NCI-H187 (cell line): ENCODE results near the gene MAPK8IP1.
"Not testable (repeated sequence)": the region's sequence is repeated elsewhere in the genome, so short reads cannot be mapped to it uniquely, and the experiment has no call there.

Experiments
- DNase-seq, 2 experiments: peaks; one replicate each; lab custom pipeline; 2025; lab: John Stamatoyannopoulos, UW

The MAPK8IP1 gene

GRCh38 chr11:45885274-45885920, at the start of gene MAPK8IP1:
Gene MAPK8IP1, plus strand, starts transcription at chr11:45885651. Its CDS starts 170 bp downstream, at chr11:45885821.
- DNase-seq, result peak; percentile 36 to 77

- DNase-seq, result no peak
These were observed 46.2 kb upstream of the MAPK8IP1 start for GRCh38 chr11:45839204-45839603.

GRCh38 chr11:45840251-45840650, 45.2 kb upstream of the MAPK8IP1 start:
- not testable (repeated sequence) for DNase-seq

GRCh38 chr11:45843158-45843924, 42.1 kb upstream of the MAPK8IP1 start:
- DNase-seq, result peak; percentile 62 to 78

- DNase-seq, result no peak
These were observed 40.5 kb upstream of the MAPK8IP1 start for GRCh38 chr11:45844822-45845578.

- no peak for DNase-seq
These were observed 39.2 kb upstream of the MAPK8IP1 start for GRCh38 chr11:45846174-45846675.

- peak; percentile 97 to 99 for DNase-seq
These were observed 38.2 kb upstream of the MAPK8IP1 start, which contains the start of gene CRY2 for GRCh38 chr11:45846974-45847910. Gene CRY2, plus strand, starts transcription at chr11:45847475. Its CDS starts 16 bp downstream, at chr11:45847491.

- no peak for DNase-seq
These were observed 37.5 kb upstream of the MAPK8IP1 start for GRCh38 chr11:45847911-45848316.

- no peak for DNase-seq
These were observed 36.8 kb upstream of the MAPK8IP1 start for GRCh38 chr11:45848654-45849081.

GRCh38 chr11:45850446-45850845, 35.0 kb upstream of the MAPK8IP1 start:
- no peak for DNase-seq

GRCh38 chr11:45851228-45851627, 34.2 kb upstream of the MAPK8IP1 start:
- no peak for DNase-seq

- DNase-seq, result no peak
These were observed 33.3 kb upstream of the MAPK8IP1 start for GRCh38 chr11:45852018-45852711.

- DNase-seq, result no peak
These were observed 32.7 kb upstream of the MAPK8IP1 start for GRCh38 chr11:45852712-45853101.

- no peak for DNase-seq
These were observed 31.9 kb upstream of the MAPK8IP1 start for GRCh38 chr11:45853332-45854219.

GRCh38 chr11:45855308-45855707, 30.1 kb upstream of the MAPK8IP1 start:
- DNase-seq, result no peak

GRCh38 chr11:45856044-45856468, 29.4 kb upstream of the MAPK8IP1 start:
- no peak for DNase-seq

GRCh38 chr11:45857961-45858474, 27.4 kb upstream of the MAPK8IP1 start:
- no peak for DNase-seq

GRCh38 chr11:45858751-45859398, 26.6 kb upstream of the MAPK8IP1 start:
- no peak for DNase-seq

GRCh38 chr11:45859661-45860140, 25.8 kb upstream of the MAPK8IP1 start:
- DNase-seq, result peak; percentile 53 to 79
